ENCODE measurements around the gene S100A2. TPM values are rescaled to one million over a fixed set of nuclear protein-coding genes. Genes with fewer than 3 reads are reported as not detected.
"Not testable (repeated sequence)": the region's sequence is repeated elsewhere in the genome, so short reads cannot be mapped to it uniquely, and the experiment has no call there.

Gene S100A2
- polyA plus RNA-seq, 1 donor: 2.0 TPM

GRCh38 chr1:153563991-153564390 lies 1.7 kb downstream of the S100A2 start:
- DNase-seq (ENCODE audit: low read depth): no peak

GRCh38 chr1:153563483-153563901 lies 2.2 kb downstream of the S100A2 start:
- no peak for DNase-seq (ENCODE audit: low read depth)

- DNase-seq (ENCODE audit: low read depth): not testable (repeated sequence)
Measured at GRCh38 chr1:153562021-153562420, 3.6 kb downstream of the S100A2 start.

GRCh38 chr1:153561466-153561985 lies 4.1 kb downstream of the S100A2 start:
- no peak for DNase-seq (ENCODE audit: low read depth)

GRCh38 chr1:153560771-153561465 lies 4.7 kb downstream of the S100A2 start:
- DNase-seq (ENCODE audit: low read depth): no peak

- DNase-seq (ENCODE audit: low read depth): no peak
Measured at GRCh38 chr1:153560241-153560640, 5.4 kb downstream of the S100A2 start.

GRCh38 chr1:153557877-153558276 lies 7.8 kb downstream of the S100A2 start:
- DNase-seq (ENCODE audit: low read depth): no peak

- no peak for DNase-seq (ENCODE audit: low read depth)
Measured at GRCh38 chr1:153556348-153556747, 9.3 kb downstream of the S100A2 start.

GRCh38 chr1:153553830-153554541 lies 11.7 kb downstream of the S100A2 start:
- no peak for DNase-seq (ENCODE audit: low read depth)

- DNase-seq (ENCODE audit: low read depth): no peak
Measured at GRCh38 chr1:153553096-153553495, 12.5 kb downstream of the S100A2 start.

- no peak for DNase-seq (ENCODE audit: low read depth)
Measured at GRCh38 chr1:153552335-153552734, 13.3 kb downstream of the S100A2 start.

GRCh38 chr1:153550827-153551500 lies 14.7 kb downstream of the S100A2 start:
- DNase-seq (ENCODE audit: low read depth): no peak

GRCh38 chr1:153550398-153550758 lies 15.3 kb downstream of the S100A2 start:
- no peak for DNase-seq (ENCODE audit: low read depth)

- no peak for DNase-seq (ENCODE audit: low read depth)
Measured at GRCh38 chr1:153549741-153550397, 15.8 kb downstream of the S100A2 start.

GRCh38 chr1:153548722-153549688 lies 16.6 kb downstream of the S100A2 start, which contains the start of gene S100A3:
Gene S100A3, minus strand, starts transcription at chr1:153549258. Its CDS starts 773 bp downstream, at chr1:153548485.
- DNase-seq (ENCODE audit: low read depth): no peak

GRCh38 chr1:153547560-153548551 lies 17.8 kb downstream of the S100A2 start:
- DNase-seq (ENCODE audit: low read depth): no peak

GRCh38 chr1:153546796-153547559 lies 18.7 kb downstream of the S100A2 start:
- DNase-seq (ENCODE audit: low read depth): no peak

- DNase-seq (ENCODE audit: low read depth): no peak
Measured at GRCh38 chr1:153546371-153546770, 19.3 kb downstream of the S100A2 start.
